Measurements from ENCODE around the gene IFT57.

GRCh38 chr3:108133048-108133369, 89.2 kb downstream of the IFT57 start:
- no peak for TF ChIP-seq CTCF (IDR thresholded peaks at IDR 0.05)
- TF ChIP-seq POLR2A (IDR thresholded peaks at IDR 0.05): no peak

All from right lobe of liver (tissue), 4 donors.